K562 (cell line): ENCODE data around the gene NBPF19.
"Not testable (repeated sequence)": the region's sequence is repeated elsewhere in the genome, so short reads cannot be mapped to it uniquely, and the experiment has no call there.

Experiments
- CGGBP1 ChIP-seq: fragments of 250-450 bp; sonication (Bioruptor Pico); IDR thresholded peaks from 2 replicates; pipeline ENCODE4 v1.9.0; 2021; ENCODE audit warnings: mild to moderate bottlenecking
- CTCF ChIP-seq, 3 experiments: IDR thresholded peaks in 2 of 3; conservative IDR thresholded peaks in 1 of 3; 2 replicates each; pipeline ENCODE4 v1.5.1; 2011 to 2012; ENCODE audit warnings: low read length in 3 of 3, mild to moderate bottlenecking in 3 of 3, control low read depth in 2 of 3, improper control_type of control experiment in 1 of 3, inconsistent platforms in 1 of 3, low read depth in 1 of 3, mixed read lengths in 1 of 3, moderate library complexity in 1 of 3; ENCODE audit not compliant: insufficient read depth in 2 of 3
- FOXP1 ChIP-seq: sonication (generic); formaldehyde crosslinking; IDR thresholded peaks from 2 replicates; pipeline ENCODE4 v1.8.0; 2022; ENCODE audit warnings: mild to moderate bottlenecking, missing genetic modification reagents
- FUS ChIP-seq: fragments of 200-400 bp; formaldehyde crosslinking; optimal IDR thresholded peaks from 2 replicates; pipeline ENCODE3; 2017; ENCODE audit warnings: low read depth, low read length
- NONO ChIP-seq, 2 experiments: fragments of 200-400 bp in 1 of 2; fragments of 450-650 bp in 1 of 2; formaldehyde crosslinking in 1 of 2; IDR thresholded peaks; 2 replicates each; pipeline ENCODE4 v1.6.1; 2017; ENCODE audit warnings: low read depth in 2 of 2, mild to moderate bottlenecking in 2 of 2, moderate library complexity in 2 of 2, low read length in 1 of 2
- POLR2A ChIP-seq: fragments of 450-650 bp; conservative IDR thresholded peaks from 2 replicates; pipeline ENCODE4 v1.6.1; 2016
- POLR2AphosphoS5 ChIP-seq: IDR thresholded peaks from 2 replicates; pipeline ENCODE4 v1.6.1; 2011; ENCODE audit warnings: mild to moderate bottlenecking, low read depth, low read length, moderate library complexity; ENCODE audit not compliant: control insufficient read depth, insufficient read depth
- TCF7L2 ChIP-seq: fragments of 150-350 bp; IDR thresholded peaks from 2 replicates; pipeline ENCODE4 v1.6.1; 2016; ENCODE audit warnings: low read depth, mild to moderate bottlenecking, low read length, moderate library complexity
- THAP7 ChIP-seq: fragments of 250-450 bp; sonication (Bioruptor Pico); IDR thresholded peaks from 2 replicates; pipeline ENCODE4 v1.5.0; 2021
- ZNF76 ChIP-seq: fragments of 250-450 bp; sonication (Bioruptor Pico); IDR thresholded peaks from 2 replicates; pipeline ENCODE4 v1.4.0; 2020; ENCODE audit warnings: mild to moderate bottlenecking, moderate library complexity, borderline replicate concordance
- TF ChIP-seq, protein P1 (sequence below): sonication (generic); formaldehyde crosslinking; IDR thresholded peaks from 2 replicates; pipeline ENCODE4 v1.9.0; 2022; ENCODE audit warnings: mild to moderate bottlenecking, missing genetic modification reagents

- TF ChIP-seq POLR2A; THAP7; CTCF (IDR thresholded peaks at IDR 0.05 in 2 of 3, conservative IDR thresholded peaks at IDR 0.05 in 1 of 3; ENCODE audit: insufficient read depth in 2 of 3, low read depth in 1 of 3, low read length in 3 of 3); TCF7L2; FUS; ZNF76 (CRISPR knock-in tag); NONO (IDR thresholded peaks at IDR 0.05; ENCODE audit: low read depth in 2 of 2, low read length in 1 of 2); CGGBP1; POLR2AphosphoS5; FOXP1 (CRISPR knock-in tag): not testable (repeated sequence)
- TF ChIP-seq, protein P1, sequence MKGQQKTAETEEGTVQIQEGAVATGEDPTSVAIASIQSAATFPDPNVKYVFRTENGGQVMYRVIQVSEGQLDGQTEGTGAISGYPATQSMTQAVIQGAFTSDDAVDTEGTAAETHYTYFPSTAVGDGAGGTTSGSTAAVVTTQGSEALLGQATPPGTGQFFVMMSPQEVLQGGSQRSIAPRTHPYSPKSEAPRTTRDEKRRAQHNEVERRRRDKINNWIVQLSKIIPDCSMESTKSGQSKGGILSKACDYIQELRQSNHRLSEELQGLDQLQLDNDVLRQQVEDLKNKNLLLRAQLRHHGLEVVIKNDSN (CRISPR knock-in tag) = not testable (repeated sequence)
These were observed 90.6 kb downstream of the NBPF19 start for GRCh38 chr1:149565485-149565884.
